ENCODE results near the gene WNT2. TPM values are rescaled to one million over a fixed set of nuclear protein-coding genes. Genes with fewer than 3 reads are reported as not detected.

Gene WNT2
- total RNA-seq, 1 donor from 2014 or later: 0.29 TPM

Other genes with a start within 250 kb of the WNT2 start
- gene ASZ1, start 104.4 kb upstream of the WNT2 start, total RNA-seq: not detected in 2 replicates
- 8.7 and 10.3 TPM in 2 replicates for gene CFTR, start 157.0 kb upstream of the WNT2 start, total RNA-seq